Gastrocnemius medialis (tissue), 4 donors: ENCODE results near the gene TMEM114.

Source experiments
- POLR2A ChIP-seq, 2 donors: fragments of 450-650 bp; IDR thresholded peaks; one replicate each; pipeline ENCODE4 v1.6.1; 2017; ENCODE audit warnings: antibody characterized with exemption in 2 of 2, mild to moderate bottlenecking in 2 of 2, moderate library complexity in 2 of 2
- TF ChIP-seq, protein P1 (sequence below), 5 experiments: fragments of 450-650 bp in 3 of 5; fragments of 200-600 bp in 2 of 5; sonication (generic) in 2 of 5; IDR thresholded peaks in 4 of 5; conservative IDR thresholded peaks in 1 of 5; 1 replicate in 4 of 5; 2 replicates in 1 of 5; pipeline ENCODE4 v1.5.1; 2016 to 2019; ENCODE audit warnings: antibody characterized with exemption in 5 of 5, mild to moderate bottlenecking in 3 of 5, moderate library complexity in 3 of 5

DNA sequence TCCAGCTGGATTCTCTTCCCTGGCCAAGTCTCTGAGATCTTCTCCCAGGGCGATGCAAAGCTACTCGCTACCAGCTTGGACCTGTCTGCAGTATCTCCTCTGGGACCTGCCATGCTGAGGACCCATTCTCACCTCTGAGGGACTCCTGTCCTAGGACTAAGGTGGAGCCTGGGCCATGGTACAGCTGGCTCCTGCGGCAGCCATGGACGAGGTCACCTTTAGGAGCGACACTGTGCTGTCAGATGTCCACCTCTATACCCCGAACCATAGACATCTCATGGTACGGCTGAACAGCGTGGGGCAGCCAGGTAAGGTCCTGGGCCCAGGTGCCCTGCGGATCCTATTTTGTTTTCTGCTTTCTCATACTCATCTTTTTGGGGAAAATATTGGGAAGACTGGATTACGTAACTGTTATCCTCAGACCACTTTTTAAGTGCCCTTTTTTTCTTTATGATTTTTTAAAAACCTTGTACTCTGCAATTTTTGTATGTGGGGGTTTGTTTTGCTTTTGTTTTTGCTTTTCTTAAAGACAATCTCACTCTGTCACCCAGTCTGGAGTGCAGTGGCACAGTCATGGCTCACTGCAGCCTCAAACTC is 35.3 kb upstream of the TMEM114 start:
- TF ChIP-seq POLR2A (IDR thresholded peaks at IDR 0.05), result no peak
- TF ChIP-seq, protein P1, sequence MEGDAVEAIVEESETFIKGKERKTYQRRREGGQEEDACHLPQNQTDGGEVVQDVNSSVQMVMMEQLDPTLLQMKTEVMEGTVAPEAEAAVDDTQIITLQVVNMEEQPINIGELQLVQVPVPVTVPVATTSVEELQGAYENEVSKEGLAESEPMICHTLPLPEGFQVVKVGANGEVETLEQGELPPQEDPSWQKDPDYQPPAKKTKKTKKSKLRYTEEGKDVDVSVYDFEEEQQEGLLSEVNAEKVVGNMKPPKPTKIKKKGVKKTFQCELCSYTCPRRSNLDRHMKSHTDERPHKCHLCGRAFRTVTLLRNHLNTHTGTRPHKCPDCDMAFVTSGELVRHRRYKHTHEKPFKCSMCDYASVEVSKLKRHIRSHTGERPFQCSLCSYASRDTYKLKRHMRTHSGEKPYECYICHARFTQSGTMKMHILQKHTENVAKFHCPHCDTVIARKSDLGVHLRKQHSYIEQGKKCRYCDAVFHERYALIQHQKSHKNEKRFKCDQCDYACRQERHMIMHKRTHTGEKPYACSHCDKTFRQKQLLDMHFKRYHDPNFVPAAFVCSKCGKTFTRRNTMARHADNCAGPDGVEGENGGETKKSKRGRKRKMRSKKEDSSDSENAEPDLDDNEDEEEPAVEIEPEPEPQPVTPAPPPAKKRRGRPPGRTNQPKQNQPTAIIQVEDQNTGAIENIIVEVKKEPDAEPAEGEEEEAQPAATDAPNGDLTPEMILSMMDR (IDR thresholded peaks at IDR 0.05 in 4 of 5, conservative IDR thresholded peaks at IDR 0.05 in 1 of 5), result no peak
